HK-2 (cell line): ENCODE data around the gene MED9.

Experiments
- DNase-seq: peaks from one replicate; pipeline ENCODE4 v3.0.0-alpha.2; 2018; ENCODE audit not compliant: unreplicated experiment

Gene MED9

GRCh38 chr17:17537311-17538099 lies 60.7 kb downstream of the MED9 start:
- DNase-seq = peak; percentile 15

GRCh38 chr17:17538417-17539391 lies 61.9 kb downstream of the MED9 start:
- no peak for DNase-seq

- DNase-seq = no peak
Observed at GRCh38 chr17:17539591-17539990, 62.8 kb downstream of the MED9 start.

- no peak for DNase-seq
Observed at GRCh38 chr17:17540278-17540906, 63.6 kb downstream of the MED9 start.

DNA sequence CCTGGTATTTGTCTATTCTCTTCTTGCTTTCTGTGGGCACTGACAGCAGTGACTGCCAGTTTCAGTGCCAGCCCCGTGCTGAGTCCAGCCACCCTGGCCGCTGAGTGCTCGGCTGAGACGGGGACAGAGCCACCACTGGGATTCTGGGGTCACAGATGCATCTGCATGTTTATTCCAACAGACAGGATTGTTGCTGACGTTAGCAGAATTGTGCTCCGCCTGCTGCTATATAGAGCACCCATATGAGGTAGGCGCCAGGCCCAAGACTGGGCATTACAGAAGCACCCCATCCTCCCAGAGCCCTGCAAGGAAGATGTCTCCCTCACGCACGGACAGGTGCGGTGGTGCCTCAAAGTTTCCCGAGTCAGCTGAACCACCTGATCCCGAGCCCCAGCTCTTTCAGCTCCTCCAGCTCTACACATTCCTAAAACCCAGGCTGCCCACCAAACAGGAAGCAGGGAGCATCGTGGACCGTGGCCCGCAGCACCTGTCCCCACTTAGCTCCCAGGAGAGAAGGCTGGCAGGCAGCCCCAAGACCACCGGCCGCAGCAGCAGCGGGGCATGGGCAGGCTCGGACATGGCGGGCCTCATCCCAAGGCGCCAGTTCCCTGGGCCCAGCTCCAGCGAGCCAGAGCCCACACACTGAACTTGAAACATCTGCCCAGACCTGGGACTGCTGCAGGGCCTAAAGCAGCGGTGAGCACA lies 64.3 kb downstream of the MED9 start:
- DNase-seq = no peak

GRCh38 chr17:17541640-17542001 lies 64.8 kb downstream of the MED9 start:
- no peak for DNase-seq
